HUES64 (cell line): Measurements from ENCODE around the gene EVL.
"Not testable (repeated sequence)": the region's sequence is repeated elsewhere in the genome, so short reads cannot be mapped to it uniquely, and the experiment has no call there.

ENCODE experiments used
- H3K27ac ChIP-seq: 2 replicates; pipeline ENCODE4 v1.7.0; 2013; ENCODE audit warnings: low read depth, low read length, inconsistent platforms
- H3K27me3 ChIP-seq: 2 replicates; pipeline ENCODE4 v1.6.1; 2013; ENCODE audit warnings: mild to moderate bottlenecking, low read length; ENCODE audit not compliant: insufficient read depth
- H3K36me3 ChIP-seq: 2 replicates; pipeline ENCODE4 v1.6.1; 2013; ENCODE audit warnings: mild to moderate bottlenecking, low read length; ENCODE audit not compliant: insufficient read depth
- H3K4me1 ChIP-seq: 2 replicates; pipeline ENCODE4 v1.6.1; 2013; ENCODE audit warnings: mild to moderate bottlenecking, low read length, moderate library complexity; ENCODE audit not compliant: insufficient read depth
- H3K4me3 ChIP-seq: 2 replicates; pipeline ENCODE4 v1.5.1; 2013; ENCODE audit warnings: mild to moderate bottlenecking, low read length, moderate library complexity
- H3K9ac ChIP-seq: 2 replicates; pipeline ENCODE4 v1.6.1; 2013; ENCODE audit warnings: mild to moderate bottlenecking, low read depth, low read length
- H3K9me3 ChIP-seq: 2 replicates; pipeline ENCODE4 v1.6.1; 2013; ENCODE audit warnings: low read depth, low read length; ENCODE audit not compliant: insufficient read depth
- WGBS: fragments of 150-250, 120-280 bp; methylation state at CpG from one replicate; pipeline ENCODE4 v1.1.7; 2013; ENCODE audit warnings: missing lambda C conversion rate; 5-methylcytosine and 5-hydroxymethylcytosine counted together

Gene EVL

DNA sequence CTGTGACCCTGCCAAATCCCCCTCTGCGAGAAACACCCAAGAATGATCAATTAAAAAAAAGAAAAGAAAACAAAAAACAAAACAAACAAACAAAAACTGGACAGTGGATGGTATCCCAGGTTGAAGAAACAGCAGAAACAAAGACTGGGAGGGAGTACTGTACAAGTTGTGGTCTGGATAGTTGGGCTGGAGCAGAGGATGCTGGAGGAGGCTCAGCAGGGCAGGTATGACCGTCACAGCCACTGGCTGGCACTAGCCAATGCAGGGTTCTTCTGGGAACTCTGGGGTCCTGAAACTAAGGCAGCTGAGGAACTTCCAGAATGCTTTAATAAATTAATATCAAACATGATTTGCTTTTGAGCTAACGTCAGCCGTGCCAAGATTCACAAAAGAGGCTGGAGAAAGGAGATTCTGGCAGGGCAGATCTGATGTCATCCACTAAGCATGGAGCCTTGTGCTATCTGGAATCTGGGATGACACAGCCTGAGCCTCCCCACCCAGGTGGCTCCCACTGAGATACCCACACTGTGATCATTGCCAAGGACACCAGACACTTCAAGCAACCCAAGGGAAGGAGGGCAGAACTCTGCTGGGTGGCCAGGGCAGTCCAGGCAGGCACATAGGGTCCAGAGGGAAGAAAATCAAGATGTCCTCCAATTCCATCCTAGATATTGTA lies 116.8 kb downstream of the EVL start:
- not testable (repeated sequence) for H3K27me3 ChIP-seq, H3K4me1 ChIP-seq, H3K36me3 ChIP-seq, H3K27ac ChIP-seq, H3K9me3 ChIP-seq, H3K9ac ChIP-seq, H3K4me3 ChIP-seq
- 98% methylated on average over 2 of the region's 4 CpGs for WGBS

DNA sequence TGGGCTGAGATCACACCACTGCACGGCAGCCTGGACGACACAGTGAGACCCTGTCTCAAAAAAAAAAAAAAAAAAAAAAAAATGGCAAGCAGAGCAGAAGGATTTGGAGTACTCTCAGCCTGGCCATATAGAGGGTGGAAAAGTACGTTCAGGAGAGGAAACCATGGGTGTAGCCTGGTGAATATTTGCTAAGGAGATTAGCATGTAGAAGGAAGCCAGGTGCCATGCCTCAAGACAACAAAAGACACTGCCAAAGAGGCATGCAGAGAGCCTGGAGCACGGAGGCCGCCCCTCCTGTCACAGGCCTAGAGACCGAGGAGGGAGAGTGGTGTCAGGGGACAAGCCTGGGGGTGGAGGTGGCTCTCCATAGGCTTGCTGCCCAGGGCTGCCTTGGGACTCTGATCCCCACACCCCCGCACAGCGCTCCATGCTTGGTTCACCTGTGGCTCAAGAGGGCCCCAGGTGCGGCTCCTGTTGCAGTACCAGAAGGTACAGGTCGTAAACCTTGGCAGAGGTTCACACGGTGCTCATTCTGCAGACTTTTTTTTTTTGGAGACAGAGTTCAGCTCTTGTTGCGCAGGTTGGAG lies 122.1 kb downstream of the EVL start:
- H3K4me3 ChIP-seq = no peak overlapping the region
- H3K9ac ChIP-seq = no peak overlapping the region
- H3K9me3 ChIP-seq = no peaks in the 10 kb centered on the region

DNA sequence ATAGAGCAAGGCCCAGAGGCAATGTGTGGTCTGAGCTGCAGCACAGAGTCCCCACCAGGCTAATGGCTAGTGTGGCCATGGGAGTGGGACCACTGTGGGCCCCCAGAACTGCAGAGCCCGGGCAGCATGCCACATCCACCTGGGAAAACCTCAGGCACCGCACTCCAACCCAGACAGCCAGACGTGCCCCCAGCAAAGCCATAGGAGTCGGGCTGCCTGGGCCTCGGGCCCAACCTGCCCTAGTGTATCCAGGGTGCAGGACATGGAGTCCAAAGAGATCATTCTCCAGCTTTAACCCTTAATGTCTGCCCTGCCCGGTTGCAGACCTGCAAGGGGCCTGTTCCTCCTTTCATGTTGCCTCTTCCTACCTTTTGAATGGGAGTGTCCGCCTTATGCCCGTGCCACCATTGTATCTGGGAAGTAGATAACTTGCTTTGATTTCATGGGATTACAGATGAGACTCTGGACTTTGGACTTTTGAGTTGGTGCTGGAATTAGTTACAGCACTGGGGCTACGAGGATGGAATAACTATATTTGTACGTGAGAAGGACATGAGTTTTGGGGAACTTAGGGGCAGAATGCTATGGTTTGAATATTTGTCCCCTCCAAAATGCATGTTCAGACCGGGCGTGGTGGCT lies 123.3 kb downstream of the EVL start:
- Histone ChIP-seq H3K4me1 (peaks cover 4% of the 10 kb centered on the region; the same call in 1 of the 2 replicates), H3K27me3 (no peaks in the 10 kb centered on the region), H3K9ac (no peak overlapping the region), H3K27ac (no peak overlapping the region), H3K4me3 (no peak overlapping the region), H3K9me3 (no peaks in the 10 kb centered on the region), H3K36me3 (no peaks in the 10 kb centered on the region)
- WGBS = 91% methylated on average over 12 of the region's 12 CpGs

More for the DNA sequence above, 122.1 kb downstream of the EVL start:
- Histone ChIP-seq H3K27ac (no peak overlapping the region), H3K27me3 (no peaks in the 10 kb centered on the region), H3K36me3 (no peaks in the 10 kb centered on the region), H3K4me1 (no peaks in the 10 kb centered on the region)
- WGBS = 87% methylated on average over 12 of the region's 12 CpGs

DNA sequence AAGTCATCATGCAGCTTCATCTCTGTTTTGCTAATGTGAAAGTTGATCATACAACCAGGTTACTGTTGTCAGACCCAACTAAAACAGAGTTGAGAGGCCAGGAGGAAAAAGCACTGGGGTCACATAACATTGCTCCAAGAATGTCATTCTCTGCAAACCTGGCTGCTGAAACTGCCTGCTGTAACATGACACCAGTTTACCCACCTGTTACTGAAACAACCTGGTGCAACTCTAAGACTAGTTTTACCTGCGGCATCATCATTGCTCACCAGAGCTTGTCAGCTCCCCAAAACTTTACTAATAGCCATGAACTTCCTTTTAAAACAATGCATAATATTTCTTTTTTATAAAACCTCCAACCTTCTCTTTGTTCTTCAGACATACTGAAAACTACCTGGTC lies 124.9 kb downstream of the EVL start:
- Histone ChIP-seq H3K36me3 (no peaks in the 10 kb centered on the region), H3K27me3 (no peaks in the 10 kb centered on the region), H3K9me3 (no peaks in the 10 kb centered on the region), H3K27ac (no peak overlapping the region), H3K9ac (no peak overlapping the region), H3K4me1 (peaks cover 4% of the 10 kb centered on the region; the same call in 1 of the 2 replicates), H3K4me3 (no peak overlapping the region)
- WGBS = 90% methylated on average over 1 of the region's 1 CpG

DNA sequence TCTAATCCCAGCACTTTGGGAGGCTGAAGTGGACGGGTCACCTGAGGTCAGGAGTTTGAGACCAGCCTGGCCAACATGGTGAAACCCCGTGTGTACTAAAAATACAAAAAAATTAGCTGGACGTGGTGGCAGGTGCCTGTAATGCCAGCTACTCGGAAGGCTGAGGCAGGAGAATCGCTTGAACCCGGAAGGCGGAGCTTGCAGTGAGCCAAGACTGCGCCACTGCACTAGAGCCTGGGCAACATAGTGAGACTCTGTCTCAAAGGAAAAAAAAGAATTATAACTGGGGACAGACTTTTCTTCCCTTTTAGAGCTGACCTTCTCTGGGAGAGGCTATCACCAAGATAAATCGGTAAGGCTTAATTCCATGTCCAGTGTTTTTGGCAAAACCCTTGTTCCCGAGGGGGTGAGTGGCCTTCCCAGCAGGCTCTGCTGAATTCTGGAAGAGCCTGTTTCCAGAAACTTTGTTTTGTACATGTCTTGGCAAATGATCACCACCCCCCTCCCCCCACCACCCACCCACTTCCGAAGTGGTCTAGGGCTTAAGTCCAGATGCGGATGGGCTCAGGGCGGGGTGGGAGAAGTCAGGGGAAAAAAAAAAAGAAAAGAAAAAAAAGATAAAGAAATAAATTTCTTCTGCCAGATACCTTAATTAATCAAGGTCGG lies 126.5 kb downstream of the EVL start:
- no peaks in the 10 kb centered on the region for H3K27me3 ChIP-seq
- 93% methylated on average over 11 of the region's 14 CpGs for WGBS
- no peak overlapping the region for H3K27ac ChIP-seq
- H3K9me3 ChIP-seq = no peaks in the 10 kb centered on the region
- H3K4me3 ChIP-seq = no peak overlapping the region
- no peaks in the 10 kb centered on the region for H3K36me3 ChIP-seq
- no peak overlapping the region for H3K9ac ChIP-seq
- peaks cover 4% of the 10 kb centered on the region; the same call in 1 of the 2 replicates for H3K4me1 ChIP-seq

DNA sequence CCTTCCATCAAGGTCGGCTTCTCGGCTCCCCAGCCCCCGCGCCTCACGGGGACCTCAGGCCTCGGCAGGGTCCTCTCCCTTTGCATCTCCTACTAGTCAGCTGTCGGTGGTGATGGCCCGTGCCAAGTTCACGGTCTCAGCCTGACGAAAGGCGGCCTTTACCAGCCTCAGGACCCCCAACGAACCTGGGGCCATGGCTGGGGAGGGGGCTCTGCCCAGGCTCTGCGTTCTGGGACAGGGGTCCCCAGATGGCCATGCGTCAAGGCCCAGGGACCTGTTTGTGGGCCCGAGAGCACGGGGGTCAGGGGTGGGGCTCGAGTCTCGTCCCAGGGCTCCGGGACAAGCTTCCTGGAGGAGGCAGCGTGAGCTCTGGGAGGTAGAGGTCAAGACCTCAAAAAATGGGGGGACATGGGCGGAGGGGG lies 127.0 kb downstream of the EVL start:
- no peaks in the 10 kb centered on the region for H3K36me3 ChIP-seq
- 89% methylated on average over 21 of the region's 21 CpGs for WGBS
- peak overlapping the region; percentile 35 for H3K4me3 ChIP-seq
- peaks cover 4% of the 10 kb centered on the region; the same call in 1 of the 2 replicates for H3K4me1 ChIP-seq
- no peaks in the 10 kb centered on the region for H3K9me3 ChIP-seq
- H3K9ac ChIP-seq = peak overlapping the region; percentile 57
- no peaks in the 10 kb centered on the region for H3K27me3 ChIP-seq
- peak overlapping the region; percentile 76; the same call in 1 of the 2 replicates for H3K27ac ChIP-seq

DNA sequence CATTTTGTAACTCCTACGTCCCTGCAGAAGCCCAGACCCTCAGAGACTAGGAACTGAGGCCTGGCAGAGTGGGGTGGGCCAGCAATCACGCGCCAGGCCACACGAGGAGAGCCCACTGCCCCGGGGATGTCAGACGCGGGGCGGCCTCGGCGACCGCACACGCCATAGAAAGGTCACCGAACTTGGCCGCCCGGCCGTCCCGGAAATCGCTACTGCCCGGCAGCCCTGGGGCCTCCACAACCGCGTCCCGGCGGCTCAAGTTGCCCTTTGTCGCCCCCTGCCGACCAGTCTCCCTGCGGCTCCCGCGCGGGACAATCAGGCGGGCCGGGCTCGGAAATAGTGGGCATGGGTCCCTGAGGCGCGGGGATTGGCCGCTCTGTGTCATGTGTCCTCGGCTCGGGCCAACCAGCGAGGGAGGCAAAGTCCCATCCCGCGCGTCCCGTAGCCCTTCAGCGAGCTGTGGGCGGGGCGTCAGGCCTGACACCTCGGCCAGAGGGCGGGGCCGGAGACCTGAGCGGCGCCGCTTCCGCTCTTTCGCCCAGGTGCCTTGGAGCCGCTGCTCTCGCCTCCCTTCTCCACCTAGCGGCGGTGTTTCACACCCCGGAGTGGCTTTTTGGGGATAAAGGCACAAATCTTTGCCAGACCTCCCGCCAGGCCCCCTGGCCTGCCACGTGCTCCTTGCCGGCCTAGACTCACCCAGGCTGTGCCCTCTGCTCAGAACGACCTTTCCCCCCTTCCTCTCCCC lies 127.6 kb downstream of the EVL start:
- H3K9ac ChIP-seq = peak overlapping the region; percentile 57
- no peaks in the 10 kb centered on the region for H3K27me3 ChIP-seq
- H3K4me1 ChIP-seq = peaks cover 4% of the 10 kb centered on the region; the same call in 1 of the 2 replicates
- H3K4me3 ChIP-seq = peak overlapping the region; percentile 35
- H3K9me3 ChIP-seq = no peaks in the 10 kb centered on the region
- WGBS = 3% methylated on average over 62 of the region's 62 CpGs
- H3K27ac ChIP-seq = peak overlapping the region; percentile 76; the same call in 1 of the 2 replicates
- no peaks in the 10 kb centered on the region for H3K36me3 ChIP-seq
